NT2/D1 (cell line): ENCODE measurements around the gene RABGGTA.
A peak's percentile ranks its signal among the peaks of the same experiment; 100 is the strongest.

ENCODE experiments used
- DNase-seq: peaks from one replicate; pipeline ENCODE4 v3.0.0-alpha.2; 2011; ENCODE audit warnings: low read depth, low spot score
- H3K27me3 ChIP-seq: 2 replicates; pipeline ENCODE4 v1.6.0; 2011; ENCODE audit warnings: mild to moderate bottlenecking; ENCODE audit not compliant: insufficient read length, insufficient read depth
- H3K36me3 ChIP-seq: 2 replicates; pipeline ENCODE4 v1.6.1; 2011; ENCODE audit warnings: mild to moderate bottlenecking, low read length, mixed read lengths; ENCODE audit not compliant: insufficient read depth, insufficient read length
- H3K4me1 ChIP-seq: 2 replicates; pipeline ENCODE4 v1.5.1; 2011; ENCODE audit not compliant: insufficient read depth, insufficient read length
- H3K4me3 ChIP-seq: 2 replicates; pipeline ENCODE4 v1.5.1; 2011; ENCODE audit warnings: low read depth; ENCODE audit not compliant: insufficient read length
- H3K9ac ChIP-seq: 2 replicates; pipeline ENCODE4 v1.6.0; 2011; ENCODE audit warnings: low read depth; ENCODE audit not compliant: insufficient read length
- H3K9me3 ChIP-seq: 2 replicates; pipeline ENCODE4 v1.5.1; 2011; ENCODE audit warnings: mild to moderate bottlenecking, low read length; ENCODE audit not compliant: insufficient read depth
- SUZ12 ChIP-seq: IDR thresholded peaks from 2 replicates; pipeline ENCODE4 v1.6.1; 2011; ENCODE audit not compliant: insufficient read length, insufficient read depth; ENCODE audit errors: extremely low read depth
- YY1 ChIP-seq: IDR thresholded peaks from 2 replicates; pipeline ENCODE4 v1.6.1; 2011; ENCODE audit not compliant: insufficient read length, insufficient read depth
- ZNF274 ChIP-seq: IDR thresholded peaks from 2 replicates; pipeline ENCODE4 v1.6.1; 2011; ENCODE audit warnings: mild to moderate bottlenecking, low read depth, low read length

The RABGGTA gene

DNA sequence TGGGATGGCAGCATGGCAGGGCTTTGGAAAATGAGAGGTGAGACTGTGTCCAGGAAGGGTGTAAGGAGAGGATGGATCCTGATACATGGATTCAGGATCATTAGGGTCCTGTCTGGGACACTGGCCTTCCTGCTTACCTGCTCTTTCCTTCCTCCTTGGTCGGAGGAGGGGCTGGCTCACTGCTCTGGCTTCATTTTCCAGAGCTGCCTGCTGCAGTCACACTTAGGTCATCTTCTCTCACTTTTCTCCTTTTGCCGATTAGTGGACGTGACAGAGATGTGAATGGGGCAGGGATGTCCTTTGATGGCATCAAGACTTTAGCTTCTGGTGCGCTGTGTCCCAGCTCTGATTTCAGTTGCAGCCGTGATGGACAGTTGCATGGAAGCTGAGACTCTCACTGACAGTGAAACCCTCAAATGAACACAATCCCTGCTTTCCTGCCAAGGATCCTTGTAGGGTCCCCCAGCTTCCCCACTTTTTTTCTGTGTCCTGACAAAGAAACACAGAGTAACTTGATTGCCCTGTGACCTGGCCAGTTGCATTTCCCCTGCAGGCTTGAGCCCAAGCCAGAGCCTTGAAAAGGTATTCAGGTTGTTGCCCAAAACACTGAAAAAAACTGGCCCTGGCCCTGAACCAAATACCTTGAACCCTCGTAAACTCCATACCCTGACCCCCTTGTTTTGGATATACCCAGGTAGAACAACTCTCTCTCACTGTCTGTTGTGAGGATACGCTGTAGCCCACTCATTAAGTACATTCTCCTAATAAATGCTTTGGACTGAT, 37.1 kb upstream of the RABGGTA start:
- peaks cover 4% of the 10 kb centered on the region for H3K4me1 ChIP-seq
- H3K9ac ChIP-seq, result no peak overlapping the region
- H3K4me3 ChIP-seq, result no peak overlapping the region
- H3K36me3 ChIP-seq, result peaks cover 91% of the 10 kb centered on the region
- H3K27me3 ChIP-seq, result no peaks in the 10 kb centered on the region
- TF ChIP-seq SUZ12 (no peak), ZNF274 (no peak), YY1 (no peak)
- DNase-seq, result no peak
- H3K9me3 ChIP-seq, result no peaks in the 10 kb centered on the region

DNA sequence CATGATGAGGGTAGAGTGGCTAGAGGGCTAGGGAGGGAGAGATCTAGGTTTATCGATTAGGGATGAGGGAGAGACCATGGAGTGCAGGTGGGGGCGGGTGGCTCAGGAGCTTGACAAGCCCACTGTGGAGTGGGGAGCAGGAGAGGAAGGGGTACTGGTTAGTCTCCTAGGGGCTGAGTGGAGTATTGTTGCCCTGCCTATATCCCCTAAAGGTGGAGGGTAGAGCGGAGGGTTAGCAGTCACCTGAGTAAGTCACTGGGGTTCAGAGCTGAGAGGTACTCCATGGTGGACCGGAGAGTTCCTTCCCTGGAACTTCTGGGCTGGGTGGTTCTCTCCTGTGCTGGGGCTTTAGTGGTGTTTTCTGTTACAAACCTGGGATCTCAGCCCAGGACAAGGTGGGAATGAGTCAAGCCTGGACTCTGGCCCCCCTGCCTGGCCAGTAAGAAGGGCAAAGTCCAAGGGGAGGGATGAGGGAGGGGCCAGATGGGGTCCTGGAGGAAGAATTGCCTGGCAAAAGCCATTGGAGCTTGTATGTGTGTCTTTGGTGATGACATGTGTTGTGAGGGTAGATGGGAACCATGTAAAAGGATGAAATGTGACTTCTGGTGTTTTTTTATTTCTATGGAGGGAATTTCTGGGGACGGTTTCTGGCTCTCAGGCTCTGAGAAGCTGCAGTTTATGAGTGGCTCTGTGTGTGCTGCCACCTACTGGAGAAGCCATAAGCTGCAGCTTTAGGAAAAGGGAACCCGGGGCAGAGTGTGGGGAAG, 36.4 kb upstream of the RABGGTA start, which contains the start of gene CIDEB:
TSS of gene CIDEB (minus strand) at position 403 of the 767 bp plus-strand sequence. CDS start at position 284, 119 bp downstream.
- H3K9me3 ChIP-seq, result no peaks in the 10 kb centered on the region
- H3K4me1 ChIP-seq, result peaks cover 4% of the 10 kb centered on the region
- TF ChIP-seq SUZ12 (no peak), YY1 (no peak), ZNF274 (no peak)
- no peak within 1 kb of the TSS for H3K9ac ChIP-seq
- H3K4me3 ChIP-seq, result no peak within 1 kb of the TSS
- H3K36me3 ChIP-seq, result peaks cover 93% of the 10 kb centered on the region
- no peaks in the 10 kb centered on the region for H3K27me3 ChIP-seq
- no peak for DNase-seq

DNA sequence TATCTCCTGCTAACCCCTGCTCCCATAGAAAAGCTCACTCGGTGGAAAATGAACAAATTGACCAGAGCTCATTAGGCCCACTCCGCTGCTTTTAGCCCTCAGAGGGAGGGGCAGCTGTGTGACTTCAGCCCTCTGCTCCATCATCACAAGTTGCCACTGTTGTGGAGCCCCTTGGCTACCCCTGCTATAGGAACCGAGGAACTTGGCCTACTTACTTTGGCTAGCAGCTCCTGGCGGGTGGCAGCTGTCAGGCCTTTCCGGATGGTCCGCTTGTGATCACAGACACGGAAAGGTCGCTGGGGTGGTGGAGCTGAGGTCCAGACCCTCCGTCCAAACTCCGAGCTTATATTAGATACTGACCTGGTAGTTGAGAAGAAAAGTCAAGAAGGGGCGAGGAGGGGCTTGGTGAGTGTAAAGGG, 35.8 kb upstream of the RABGGTA start:
- Histone ChIP-seq H3K9me3 (no peaks in the 10 kb centered on the region), H3K36me3 (peaks cover 93% of the 10 kb centered on the region), H3K9ac (no peak overlapping the region), H3K4me1 (peaks cover 4% of the 10 kb centered on the region), H3K27me3 (no peaks in the 10 kb centered on the region), H3K4me3 (no peak overlapping the region)
- TF ChIP-seq ZNF274 (no peak), YY1 (no peak), SUZ12 (no peak)
- no peak for DNase-seq

DNA sequence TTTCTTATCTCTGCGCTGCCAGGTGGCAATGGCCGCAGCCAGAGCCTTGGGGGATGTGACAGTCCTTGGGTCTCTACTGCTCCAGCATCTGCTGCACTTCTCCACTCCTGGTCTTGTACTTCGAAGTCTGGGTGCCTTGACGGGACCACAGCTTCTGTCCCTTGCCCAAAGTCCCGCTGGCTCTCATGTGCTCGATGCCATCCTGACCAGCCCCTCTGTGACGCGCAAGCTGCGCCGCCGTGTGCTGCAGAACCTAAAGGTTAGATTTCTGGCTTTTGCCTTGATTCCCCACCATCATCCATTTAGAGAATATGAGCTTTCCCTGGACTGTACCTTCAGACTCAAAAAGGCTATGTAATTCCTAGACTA, 32.6 kb upstream of the RABGGTA start:
- H3K4me3 ChIP-seq, result no peak overlapping the region
- H3K9ac ChIP-seq, result no peak overlapping the region
- H3K27me3 ChIP-seq, result no peaks in the 10 kb centered on the region
- no peaks in the 10 kb centered on the region for H3K9me3 ChIP-seq
- no peak for DNase-seq
- TF ChIP-seq SUZ12 (no peak), ZNF274 (no peak), YY1 (no peak)
- H3K36me3 ChIP-seq, result peaks cover 79% of the 10 kb centered on the region
- H3K4me1 ChIP-seq, result peaks cover 4% of the 10 kb centered on the region

DNA sequence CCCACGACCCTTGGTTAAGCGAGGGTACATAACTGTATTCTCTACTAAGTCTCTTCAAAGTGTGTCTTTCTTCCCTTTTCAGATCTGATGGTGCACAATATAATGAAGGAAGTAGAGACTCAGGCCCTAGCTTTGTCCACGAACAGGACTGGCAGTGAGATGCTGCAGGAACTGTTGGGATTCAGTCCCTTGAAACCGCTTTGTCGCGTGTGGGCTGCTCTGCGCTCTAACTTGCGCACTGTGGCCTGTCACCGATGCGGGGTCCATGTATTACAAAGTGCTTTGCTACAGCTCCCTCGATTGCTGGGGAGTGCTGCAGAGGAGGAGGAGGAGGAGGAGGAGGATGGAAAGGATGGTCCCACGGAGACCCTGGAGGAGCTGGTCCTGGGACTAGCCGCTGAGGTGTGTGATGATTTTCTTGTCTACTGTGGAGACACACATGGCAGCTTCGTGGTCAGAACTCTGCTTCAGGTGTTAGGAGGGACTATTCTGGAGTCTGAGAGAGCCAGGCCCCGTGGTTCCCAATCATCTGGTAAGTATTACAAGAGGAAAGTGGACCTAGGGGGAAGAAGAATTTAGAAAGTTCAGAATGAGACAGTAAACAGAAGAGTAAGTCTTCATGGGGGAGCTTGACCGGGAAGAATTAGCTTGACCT, 29.1 kb upstream of the RABGGTA start:
- H3K36me3 ChIP-seq, result peaks cover 59% of the 10 kb centered on the region
- TF ChIP-seq YY1, result no peak
- no peak for TF ChIP-seq ZNF274
- TF ChIP-seq SUZ12, result no peak
- H3K4me1 ChIP-seq, result peaks cover 6% of the 10 kb centered on the region

DNA sequence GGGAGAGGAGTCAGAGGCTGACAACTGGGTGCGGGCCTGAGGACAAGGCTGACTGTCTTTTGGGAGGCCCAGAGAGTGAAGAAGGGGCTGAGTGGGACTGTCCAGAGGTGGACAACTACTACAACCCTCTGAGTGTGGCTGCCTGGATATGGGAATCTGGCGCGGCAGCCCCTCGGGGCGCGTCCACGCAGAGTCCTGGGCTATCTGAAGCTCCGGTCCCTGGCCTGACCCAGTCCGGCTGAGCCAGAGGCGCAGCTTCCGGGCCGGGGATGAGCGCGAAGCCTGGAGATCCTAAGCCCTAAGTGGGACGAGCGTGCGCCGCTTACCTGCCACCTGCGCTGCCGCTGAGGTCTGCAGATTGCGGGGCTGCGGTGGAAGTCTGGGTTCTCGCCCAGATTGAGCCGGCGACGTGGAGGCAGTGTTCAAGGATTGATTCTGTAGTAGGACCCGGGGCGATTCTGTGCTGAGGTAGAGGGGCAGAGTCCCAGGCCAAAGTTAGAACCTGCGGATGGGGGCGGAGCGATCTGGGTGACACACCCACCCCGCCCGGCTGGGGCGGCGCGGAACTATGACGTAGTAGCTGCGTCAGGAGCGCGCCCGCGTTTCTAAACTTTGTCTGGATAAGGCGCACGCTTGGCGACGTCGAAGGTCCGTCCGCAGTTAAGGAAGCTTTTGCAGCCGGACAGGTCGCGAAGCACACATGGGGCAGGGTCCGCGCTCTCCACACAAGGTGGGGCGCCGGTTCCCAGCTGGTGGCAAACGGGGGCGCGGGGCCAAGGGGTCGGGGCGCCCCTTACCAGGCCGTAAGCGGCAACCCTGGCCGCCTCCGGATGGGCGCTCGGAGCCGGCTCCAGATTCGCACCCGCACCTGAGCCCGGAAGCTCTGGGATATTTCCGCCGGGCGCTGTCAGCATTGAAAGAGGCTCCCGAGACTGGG, 28.1 kb upstream of the RABGGTA start, which contains the start of the genes DHRS1 and NOP9:
TSS of gene DHRS1 (minus strand) at position 526 of the 937 bp plus-strand sequence. CDS start 674 bp downstream, outside the sequence.
TSS of gene NOP9 (plus strand) at position 596 of the 937 bp plus-strand sequence. CDS start at position 701, 105 bp downstream.
- Histone ChIP-seq H3K4me1 (peaks cover 6% of the 10 kb centered on the region), H3K9ac (peak within 1 kb of the TSS; percentile 65), H3K27me3 (no peaks in the 10 kb centered on the region), H3K4me3 (peak within 1 kb of the TSS; percentile 53), H3K9me3 (no peaks in the 10 kb centered on the region), H3K36me3 (peaks cover 51% of the 10 kb centered on the region)
- TF ChIP-seq ZNF274 (no peak), YY1 (no peak), SUZ12 (no peak)
- DNase-seq, result peak; percentile 78

More for the DNA sequence above, 29.1 kb upstream of the RABGGTA start:
- peak overlapping the region; percentile 53 for H3K4me3 ChIP-seq
- DNase-seq, result no peak
- no peaks in the 10 kb centered on the region for H3K27me3 ChIP-seq
- peak overlapping the region; percentile 65 for H3K9ac ChIP-seq
- no peaks in the 10 kb centered on the region for H3K9me3 ChIP-seq
